GM12864 (cell line): ENCODE data around the gene CAPN6.

Experiments used
- DNase-seq: peaks from one replicate; pipeline ENCODE4 v3.0.0-alpha.2; 2011; ENCODE audit warnings: low read depth
- H3K4me3 ChIP-seq: 2 replicates; pipeline ENCODE4 v1.5.1; 2011; ENCODE audit warnings: mild to moderate bottlenecking, low read depth, low read length, control low read depth
- CTCF ChIP-seq: IDR thresholded peaks from 2 replicates; pipeline ENCODE4 v1.5.1; 2011; ENCODE audit warnings: low read depth, mild to moderate bottlenecking, moderate library complexity, low read length, control low read depth, inconsistent platforms; ENCODE audit errors: missing control alignments

Gene CAPN6

GRCh38 chrX:111262086-111262485 is 8.2 kb downstream of the CAPN6 start:
- H3K4me3 ChIP-seq, result no peak overlapping the region
- DNase-seq, result no peak

GRCh38 chrX:111260451-111260850 is 9.8 kb downstream of the CAPN6 start:
- H3K4me3 ChIP-seq, result no peak overlapping the region
- no peak for TF ChIP-seq CTCF
- no peak for DNase-seq

More at GRCh38 chrX:111262086-111262485, 8.2 kb downstream of the CAPN6 start:
- no peak for TF ChIP-seq CTCF

GRCh38 chrX:111259559-111259958 is 10.7 kb downstream of the CAPN6 start:
- DNase-seq, result no peak
- no peak overlapping the region for H3K4me3 ChIP-seq
- TF ChIP-seq CTCF, result no peak

GRCh38 chrX:111257733-111258132 is 12.6 kb downstream of the CAPN6 start:
- TF ChIP-seq CTCF, result no peak
- no peak overlapping the region for H3K4me3 ChIP-seq
- DNase-seq, result no peak

- DNase-seq, result no peak
- H3K4me3 ChIP-seq, result no peak overlapping the region
- no peak for TF ChIP-seq CTCF
Observed at GRCh38 chrX:111254896-111255693, 15.2 kb downstream of the CAPN6 start.

- DNase-seq, result no peak
- TF ChIP-seq CTCF, result peak; percentile 26
- no peak overlapping the region for H3K4me3 ChIP-seq
Observed at GRCh38 chrX:111244235-111244750, 26.0 kb downstream of the CAPN6 start.
